HAP-1 (cell line): ENCODE data around the gene SNX10.

ENCODE experiments used
- DNase-seq, 2 experiments: peaks; one replicate each; pipeline ENCODE4 v3.0.0-alpha.2; 2016 to 2020; ENCODE audit warnings: low spot score in 2 of 2
- H3K27me3 ChIP-seq: fragments of 250-450 bp; sonication (Bioruptor Pico); 2 replicates; pipeline ENCODE4 v1.5.1; 2020; ENCODE audit warnings: low read depth, mild to moderate bottlenecking, moderate library complexity
- H3K36me3 ChIP-seq: fragments of 250-450 bp; sonication (Bioruptor Pico); replicated peaks from 2 replicates; pipeline ENCODE4 v1.5.1; 2020; ENCODE audit warnings: mild to moderate bottlenecking
- H3K4me1 ChIP-seq: fragments of 250-450 bp; sonication (Bioruptor Pico); 2 replicates; pipeline ENCODE4 v1.5.1; 2020; ENCODE audit warnings: mild to moderate bottlenecking
- H3K4me3 ChIP-seq: fragments of 250-450 bp; sonication (Bioruptor Pico); 2 replicates; pipeline ENCODE4 v1.5.1; 2020; ENCODE audit warnings: mild to moderate bottlenecking, moderate library complexity
- H3K9me3 ChIP-seq: fragments of 250-450 bp; sonication (Bioruptor Pico); 2 replicates; pipeline ENCODE4 v1.5.1; 2020; ENCODE audit warnings: mild to moderate bottlenecking, moderate library complexity
- in situ Hi-C: fragments of 300-500 bp; cut with MboI; formaldehyde crosslinking; loops from 3 replicates; pipeline ENCODE4 v1.14.3; 2020; ENCODE audit warnings: low sequenced_read_pairs, inconsistent platforms, mixed read lengths

SNX10 gene

GRCh38 chr7:26420422-26421019, 128.9 kb downstream of the SNX10 start:
- Histone ChIP-seq H3K36me3 (no peaks in the 10 kb centered on the region), H3K4me1 (no peaks in the 10 kb centered on the region), H3K9me3 (no peaks in the 10 kb centered on the region), H3K4me3 (no peak overlapping the region), H3K27me3 (no peaks in the 10 kb centered on the region)
- in situ Hi-C loops, result no loop called here
- no peak for DNase-seq

GRCh38 chr7:26422761-26423160, 131.1 kb downstream of the SNX10 start:
- no peak for DNase-seq
- Histone ChIP-seq H3K9me3 (no peaks in the 10 kb centered on the region), H3K4me1 (no peaks in the 10 kb centered on the region), H3K36me3 (no peaks in the 10 kb centered on the region), H3K27me3 (no peaks in the 10 kb centered on the region), H3K4me3 (no peak overlapping the region)
- in situ Hi-C loops, result no loop called here

GRCh38 chr7:26423436-26423835, 131.8 kb downstream of the SNX10 start:
- Histone ChIP-seq H3K9me3 (no peaks in the 10 kb centered on the region), H3K36me3 (no peaks in the 10 kb centered on the region), H3K4me3 (no peak overlapping the region), H3K4me1 (no peaks in the 10 kb centered on the region), H3K27me3 (no peaks in the 10 kb centered on the region)
- in situ Hi-C loops, result no loop called here
- no peak for DNase-seq
